H1 (cell line): ENCODE measurements around the gene THBS3. TPM values are rescaled to one million over a fixed set of nuclear protein-coding genes. Genes with fewer than 3 reads are reported as not detected.

ENCODE experiments used
- CTCF ChIA-PET: fragments of 300-600 bp; sonication (Branson Sonifier 250); formaldehyde crosslinking; loops from one replicate; lab custom pipeline; 2021; ENCODE audit not compliant: partially characterized antibody; lab: Charles Lee
- POLR2A ChIA-PET: fragments of 300-600 bp; sonication (Branson Sonifier 250); formaldehyde crosslinking; loops from one replicate; lab custom pipeline; 2021; ENCODE audit warnings: inconsistent platforms; ENCODE audit not compliant: partially characterized antibody; lab: Charles Lee
- DNase-seq, 2 experiments: peaks; one replicate each; pipeline versions ENCODE4 v3.0.0 to v3.0.0-alpha.2; 2010 to 2022; ENCODE audit warnings: low spot score in 2 of 2, low read depth in 1 of 2, mixed read lengths in 1 of 2
- FAIRE-seq: peaks from 2 replicates; lab custom pipeline; 2011; peaks lifted over from hg19 to GRCh38; lab: Jason Lieb, UNC
- H2AFZ ChIP-seq: 2 replicates; pipeline ENCODE4 v1.8.1; 2012; ENCODE audit warnings: low read length, inconsistent platforms
- H2AK5ac ChIP-seq: 2 replicates; pipeline ENCODE4 v1.6.1; 2013; ENCODE audit warnings: low read depth, low read length
- H2BK120ac ChIP-seq: replicated peaks from 2 replicates; pipeline ENCODE3; 2013; ENCODE audit warnings: low read depth, low read length, inconsistent platforms
- H2BK12ac ChIP-seq: 2 replicates; pipeline ENCODE4 v1.6.1; 2013; ENCODE audit warnings: low read depth, low read length
- H2BK15ac ChIP-seq: 2 replicates; pipeline ENCODE4 v1.6.1; 2013; ENCODE audit warnings: low read length
- H2BK20ac ChIP-seq: 2 replicates; pipeline ENCODE4 v1.6.1; 2013; ENCODE audit warnings: low read length
- H2BK5ac ChIP-seq: 2 replicates; pipeline ENCODE4 v1.6.1; 2013; ENCODE audit warnings: low read depth, low read length
- H3K14ac ChIP-seq: 2 replicates; pipeline ENCODE4 v1.6.1; 2013; ENCODE audit warnings: inconsistent platforms; ENCODE audit not compliant: insufficient read length
- H3K18ac ChIP-seq: 2 replicates; pipeline ENCODE4 v1.6.1; 2013; ENCODE audit warnings: low read length; ENCODE audit errors: extremely low read depth
- H3K23ac ChIP-seq: 2 replicates; pipeline ENCODE4 v1.6.1; 2013; ENCODE audit warnings: inconsistent platforms; ENCODE audit not compliant: insufficient read length
- H3K23me2 ChIP-seq: 2 replicates; pipeline ENCODE4 v1.6.1; 2013; ENCODE audit warnings: low read depth, low read length
- H3K27ac ChIP-seq: 2 replicates; pipeline ENCODE4 v1.6.1; 2011; ENCODE audit warnings: low read depth, low read length, inconsistent platforms
- H3K27me3 ChIP-seq, 4 experiments: replicated peaks in 1 of 4; 1 replicate in 1 of 4; 2 replicates in 3 of 4; pipeline versions ENCODE4 v1.6.1 to v1.8.1; 2011 to 2013; ENCODE audit warnings: low read length in 3 of 4, mild to moderate bottlenecking in 3 of 4, inconsistent platforms in 2 of 4, mixed read lengths in 2 of 4, moderate library complexity in 1 of 4; ENCODE audit not compliant: control insufficient read depth in 3 of 4, insufficient read depth in 3 of 4; ENCODE audit errors: extremely low read depth in 1 of 4
- H3K36me3 ChIP-seq, 4 experiments: 2 replicates each; pipeline versions ENCODE4 v1.6.1 to v1.8.1; 2011 to 2013; ENCODE audit warnings: mild to moderate bottlenecking in 4 of 4, low read length in 3 of 4, moderate library complexity in 2 of 4, control low read depth in 1 of 4, inconsistent platforms in 1 of 4; ENCODE audit not compliant: insufficient read depth in 4 of 4, control insufficient read depth in 2 of 4
- H3K4ac ChIP-seq: replicated peaks from 2 replicates; pipeline ENCODE3; 2013; ENCODE audit warnings: low read length, low read depth, mixed read lengths, inconsistent platforms; ENCODE audit not compliant: insufficient read length
- H3K4me1 ChIP-seq, 4 experiments: replicated peaks in 1 of 4; 1 replicate in 1 of 4; 2 replicates in 3 of 4; pipeline versions ENCODE4 v1.6.1 to v1.8.1; 2011 to 2013; ENCODE audit warnings: low read length in 3 of 4, inconsistent platforms in 2 of 4, mixed read lengths in 1 of 4; ENCODE audit not compliant: insufficient read depth in 4 of 4, control insufficient read depth in 3 of 4
- H3K4me2 ChIP-seq, 2 experiments: 2 replicates each; pipeline versions ENCODE4 v1.6.1 to v1.8.1; 2011 to 2013; ENCODE audit warnings: low read depth in 2 of 2, low read length in 2 of 2, control low read depth in 1 of 2, inconsistent platforms in 1 of 2, mild to moderate bottlenecking in 1 of 2; ENCODE audit not compliant: insufficient read depth in 1 of 2
- H3K4me3 ChIP-seq, 4 experiments: fragments of 200-600, 300-600 bp in 1 of 4; sonication (generic), shearing (Covaris generic), sonication (Bioruptor Twin) in 1 of 4; 2 replicates each; pipeline versions ENCODE4 v1.5.1 to v1.8.1; 2011 to 2016; ENCODE audit warnings: low read length in 4 of 4, low read depth in 3 of 4, control low read depth in 2 of 4, inconsistent platforms in 2 of 4, mild to moderate bottlenecking in 2 of 4, mixed read lengths in 1 of 4, moderate library complexity in 1 of 4; ENCODE audit not compliant: insufficient read depth in 2 of 4; ENCODE audit errors: extremely low read depth in 1 of 4
- H3K56ac ChIP-seq: replicated peaks from 2 replicates; pipeline ENCODE3; 2013; ENCODE audit warnings: low read depth, mild to moderate bottlenecking, mixed read lengths, low read length, inconsistent platforms; ENCODE audit not compliant: insufficient read length
- H3K79me1 ChIP-seq: 2 replicates; pipeline ENCODE4 v1.6.1; 2013; ENCODE audit warnings: low read depth, low read length, control low read depth
- H3K79me2 ChIP-seq, 2 experiments: 2 replicates each; pipeline versions ENCODE4 v1.6.1 to v1.8.1; 2012 to 2013; ENCODE audit warnings: low read length in 2 of 2, mild to moderate bottlenecking in 2 of 2, inconsistent platforms in 1 of 2; ENCODE audit not compliant: insufficient read depth in 2 of 2, control insufficient read depth in 1 of 2
- H3K9ac ChIP-seq, 4 experiments: replicated peaks in 1 of 4; 1 replicate in 1 of 4; 2 replicates in 3 of 4; pipeline versions ENCODE4 v1.6.1 to v1.8.1; 2011 to 2013; ENCODE audit warnings: low read depth in 3 of 4, low read length in 3 of 4, control low read depth in 2 of 4, mild to moderate bottlenecking in 2 of 4, moderate library complexity in 2 of 4, inconsistent platforms in 1 of 4; ENCODE audit errors: extremely low read depth in 1 of 4
- H3K9me3 ChIP-seq, 2 experiments: 2 replicates each; pipeline versions ENCODE4 v1.6.1 to v1.8.1; 2012 to 2013; ENCODE audit warnings: mild to moderate bottlenecking in 2 of 2, moderate library complexity in 2 of 2, control low read depth in 1 of 2, inconsistent platforms in 1 of 2, low read depth in 1 of 2, low read length in 1 of 2, mixed read lengths in 1 of 2; ENCODE audit not compliant: insufficient read depth in 2 of 2
- H4K20me1 ChIP-seq, 2 experiments: replicated peaks in 1 of 2; 2 replicates each; pipeline versions ENCODE3 to v1.8.1; 2011 to 2013; ENCODE audit warnings: inconsistent platforms in 2 of 2, low read length in 2 of 2, mild to moderate bottlenecking in 1 of 2; ENCODE audit not compliant: insufficient read depth in 2 of 2, control insufficient read depth in 1 of 2
- H4K5ac ChIP-seq: 2 replicates; pipeline ENCODE4 v1.6.1; 2013; ENCODE audit warnings: low read length, low read depth, mixed read lengths, inconsistent platforms; ENCODE audit not compliant: insufficient read length
- H4K8ac ChIP-seq: 2 replicates; pipeline ENCODE4 v1.8.0; 2013; ENCODE audit warnings: mild to moderate bottlenecking, moderate library complexity, low read length, inconsistent platforms; ENCODE audit not compliant: insufficient read depth; ENCODE audit errors: extremely low read depth
- H4K91ac ChIP-seq: replicated peaks from 2 replicates; pipeline ENCODE3; 2013; ENCODE audit warnings: low read length, mixed read lengths, inconsistent platforms; ENCODE audit not compliant: insufficient read length
- TAF1 ChIP-seq: IDR thresholded peaks from 2 replicates; pipeline ENCODE4 v1.6.1; 2011; ENCODE audit warnings: mild to moderate bottlenecking, low read depth, low read length
- WGBS, 2 experiments: shearing (Covaris generic) in 1 of 2; methylation state at CpG; one replicate each; pipeline versions ENCODE4 v1.1.6 to v1.1.7; 2013 to 2015; ENCODE audit warnings: low lambda C conversion rate in 2 of 2, mixed read lengths in 2 of 2, inconsistent platforms in 1 of 2, low coverage in 1 of 2, missing lambda C conversion rate in 1 of 2; ENCODE audit not compliant: insufficient replicate concordance in 2 of 2, insufficient coverage in 1 of 2, insufficient read length in 1 of 2; ENCODE audit errors: extremely low coverage in 1 of 2, missing lambda C conversion rate in 1 of 2; 5-methylcytosine and 5-hydroxymethylcytosine counted together
- polyA plus RNA-seq, 7 experiments: library from polyadenylated mRNA; depleted of rRNA in 3 of 7; stranded (reverse) in 5 of 7; unstranded in 2 of 7; fragments of >200 nt in 5 of 7; fragments of 200-250 nt in 2 of 7; gene quantifications; 1 replicate in 5 of 7; 2 replicates in 1 of 7; 4 replicates in 1 of 7; pipeline versions ENCODE4 v1.2.1 to v1.2.3, GENCODE V29; 2011 to 2013; ENCODE audit warnings: missing spikeins in 2 of 7, mixed read lengths in 2 of 7
- total RNA-seq: library from RNA; stranded (reverse); fragmentation: NEBNext Ultra II Directional; extraction: Animal tissue kit (Norgen Biotek cat#: 25700); gene quantifications from 2 replicates; pipeline ENCODE4 v1.2.1, GENCODE V29; 2021
- TF ChIP-seq, protein P1 (sequence below), 3 experiments: IDR thresholded peaks; 1 replicate in 2 of 3; 2 replicates in 1 of 3; pipeline versions ENCODE4 v1.5.1 to v1.6.1; 2011; ENCODE audit warnings: low read length in 3 of 3, mild to moderate bottlenecking in 3 of 3, inconsistent platforms in 2 of 3, low read depth in 1 of 3, moderate library complexity in 1 of 3; ENCODE audit not compliant: insufficient read depth in 1 of 3; ENCODE audit errors: control extremely low read depth in 1 of 3

THBS3 gene
- total and polyA plus RNA-seq, 2 of the 8 experiments (the other 6 are each of a cell fraction or from before 2014, with no cell fraction given), result 3.0 to 3.5 TPM

DNA sequence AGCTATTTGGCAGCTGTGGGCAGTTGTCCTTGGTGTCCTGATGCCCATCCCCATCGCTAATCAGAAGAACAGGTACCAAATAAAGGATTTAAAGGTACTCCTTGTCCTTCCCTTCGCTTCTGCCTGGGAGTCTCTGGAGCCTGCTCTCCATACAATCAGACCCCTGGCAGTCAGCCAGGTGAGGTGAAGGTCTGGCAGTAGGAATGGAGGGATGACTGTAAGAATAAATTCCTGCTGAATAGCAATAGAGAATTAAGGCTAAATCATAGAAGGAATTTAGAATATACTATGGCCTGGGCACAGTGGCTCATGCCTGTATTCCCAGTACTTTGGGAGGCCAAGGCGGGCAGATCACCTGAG, 9.2 kb downstream of the THBS3 start:
- H3K4me3 ChIP-seq, result no peak overlapping the region
- H3K9ac ChIP-seq, result no peak overlapping the region; a peak in 1 of 7 replicates
- no peak overlapping the region for H3K4me2 ChIP-seq
- H4K20me1 ChIP-seq, result peaks cover 21 to 48% of the 10 kb centered on the region in 2 experiments
- peaks cover 22% of the 10 kb centered on the region for H3K79me1 ChIP-seq
- H2BK15ac ChIP-seq, result no peak overlapping the region
- H3K27me3 ChIP-seq, result no peaks in the 10 kb centered on the region; a peak in 1 of 7 replicates
- no peak overlapping the region for H3K27ac ChIP-seq
- H3K18ac ChIP-seq, result no peak overlapping the region
- H2AFZ ChIP-seq, result no peak overlapping the region
- H2BK20ac ChIP-seq, result no peak overlapping the region
- POLR2A ChIA-PET, result interaction anchor here (8.7 to 19.4 kb wide), 3 partner anchors 9 to 25 kb away, joined by 235 to 512 read pairs (median 313); partner anchors contain the start of genes KRTCAP2, MTX1, THBS3 and TRIM46
- no peak for DNase-seq
- CTCF ChIA-PET, result interaction anchor here (1.2 to 2.5 kb wide), 2 partner anchors 8 to 23 kb away, joined by 3 to 20 read pairs; partner anchors contain the start of gene THBS3
- peaks cover 6 to 34% of the 10 kb centered on the region in 2 experiments; a peak in 3 of 4 replicates for H3K79me2 ChIP-seq
- no peaks in the 10 kb centered on the region for H3K9me3 ChIP-seq
- peaks cover 6 to 23% (median 19%) of the 10 kb centered on the region in 4 experiments for H3K4me1 ChIP-seq
- no peak overlapping the region for H2AK5ac ChIP-seq
- H4K5ac ChIP-seq, result no peak overlapping the region
- no peak for FAIRE-seq
- no peak overlapping the region; the same call in 1 of the 2 replicates for H2BK12ac ChIP-seq
- no peak overlapping the region for H4K8ac ChIP-seq
- H3K36me3 ChIP-seq, result peaks cover 46 to 73% (median 62%) of the 10 kb centered on the region in 4 experiments
- WGBS, 2 experiments, result 96% methylated on average over 3 of the region's 3 CpGs; no CpG with 5 or more reads in 1 of the 2 experiments
- no peak overlapping the region for H3K23ac ChIP-seq
- H3K23me2 ChIP-seq, result peaks cover 20% of the 10 kb centered on the region
- no peak overlapping the region for H2BK120ac ChIP-seq
- H2BK5ac ChIP-seq, result no peak overlapping the region
- no peak overlapping the region for H3K14ac ChIP-seq
- H4K91ac ChIP-seq, result no peak overlapping the region
- no peak overlapping the region for H3K56ac ChIP-seq
- H3K4ac ChIP-seq, result no peak overlapping the region
- TF ChIP-seq, protein P1, sequence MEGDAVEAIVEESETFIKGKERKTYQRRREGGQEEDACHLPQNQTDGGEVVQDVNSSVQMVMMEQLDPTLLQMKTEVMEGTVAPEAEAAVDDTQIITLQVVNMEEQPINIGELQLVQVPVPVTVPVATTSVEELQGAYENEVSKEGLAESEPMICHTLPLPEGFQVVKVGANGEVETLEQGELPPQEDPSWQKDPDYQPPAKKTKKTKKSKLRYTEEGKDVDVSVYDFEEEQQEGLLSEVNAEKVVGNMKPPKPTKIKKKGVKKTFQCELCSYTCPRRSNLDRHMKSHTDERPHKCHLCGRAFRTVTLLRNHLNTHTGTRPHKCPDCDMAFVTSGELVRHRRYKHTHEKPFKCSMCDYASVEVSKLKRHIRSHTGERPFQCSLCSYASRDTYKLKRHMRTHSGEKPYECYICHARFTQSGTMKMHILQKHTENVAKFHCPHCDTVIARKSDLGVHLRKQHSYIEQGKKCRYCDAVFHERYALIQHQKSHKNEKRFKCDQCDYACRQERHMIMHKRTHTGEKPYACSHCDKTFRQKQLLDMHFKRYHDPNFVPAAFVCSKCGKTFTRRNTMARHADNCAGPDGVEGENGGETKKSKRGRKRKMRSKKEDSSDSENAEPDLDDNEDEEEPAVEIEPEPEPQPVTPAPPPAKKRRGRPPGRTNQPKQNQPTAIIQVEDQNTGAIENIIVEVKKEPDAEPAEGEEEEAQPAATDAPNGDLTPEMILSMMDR (IDR thresholded peaks at IDR 0.05; ENCODE audit: control extremely low read depth in 1 of 3, insufficient read depth in 1 of 3, low read depth in 1 of 3, low read length in 3 of 3), result no peak
- TF ChIP-seq TAF1, result no peak
